Measurements from ENCODE around the gene STK10. TPM values are rescaled to one million over a fixed set of nuclear protein-coding genes. Genes with fewer than 3 reads are reported as not detected.

The STK10 gene
- total RNA-seq, 2 donors from 2014 or later, result 16.1 to 23.2 TPM

DNA sequence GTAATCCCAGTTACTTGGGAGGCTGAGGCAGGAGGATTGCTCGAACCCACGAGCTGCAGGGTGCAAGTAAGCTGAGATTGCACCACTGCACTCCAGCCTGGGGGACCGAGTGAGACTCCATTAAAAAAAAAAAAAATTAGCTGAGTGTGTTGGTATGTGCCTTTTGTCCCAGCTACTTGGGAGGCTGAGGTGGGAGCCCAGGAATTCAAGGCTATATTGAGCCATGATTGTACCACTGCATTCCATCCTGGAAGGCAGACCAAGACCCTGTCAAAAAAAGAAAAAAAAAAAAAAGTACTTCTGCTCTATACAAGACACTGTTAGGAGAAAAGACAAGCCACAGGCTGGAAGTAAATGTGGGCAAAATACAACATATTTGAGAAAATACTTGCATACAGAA, 113.1 kb downstream of the STK10 start:
- Histone ChIP-seq H3K9ac (ENCODE audit: low read depth in 2 of 2, low read length in 2 of 2) (no peak overlapping the region), H3K4me3 (no peak overlapping the region), H3K27ac (no peak overlapping the region), H3K4me1 (no peaks in the 10 kb centered on the region), H3K27me3 (no peaks in the 10 kb centered on the region), H3K36me3 (no peaks in the 10 kb centered on the region), H3K9me3 (no peaks in the 10 kb centered on the region)
- no peak for DNase-seq
- TF ChIP-seq, protein P1, sequence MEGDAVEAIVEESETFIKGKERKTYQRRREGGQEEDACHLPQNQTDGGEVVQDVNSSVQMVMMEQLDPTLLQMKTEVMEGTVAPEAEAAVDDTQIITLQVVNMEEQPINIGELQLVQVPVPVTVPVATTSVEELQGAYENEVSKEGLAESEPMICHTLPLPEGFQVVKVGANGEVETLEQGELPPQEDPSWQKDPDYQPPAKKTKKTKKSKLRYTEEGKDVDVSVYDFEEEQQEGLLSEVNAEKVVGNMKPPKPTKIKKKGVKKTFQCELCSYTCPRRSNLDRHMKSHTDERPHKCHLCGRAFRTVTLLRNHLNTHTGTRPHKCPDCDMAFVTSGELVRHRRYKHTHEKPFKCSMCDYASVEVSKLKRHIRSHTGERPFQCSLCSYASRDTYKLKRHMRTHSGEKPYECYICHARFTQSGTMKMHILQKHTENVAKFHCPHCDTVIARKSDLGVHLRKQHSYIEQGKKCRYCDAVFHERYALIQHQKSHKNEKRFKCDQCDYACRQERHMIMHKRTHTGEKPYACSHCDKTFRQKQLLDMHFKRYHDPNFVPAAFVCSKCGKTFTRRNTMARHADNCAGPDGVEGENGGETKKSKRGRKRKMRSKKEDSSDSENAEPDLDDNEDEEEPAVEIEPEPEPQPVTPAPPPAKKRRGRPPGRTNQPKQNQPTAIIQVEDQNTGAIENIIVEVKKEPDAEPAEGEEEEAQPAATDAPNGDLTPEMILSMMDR (IDR thresholded peaks at IDR 0.05), result no peak
- intact Hi-C loops (cut with DNase I), result no loop called here

DNA sequence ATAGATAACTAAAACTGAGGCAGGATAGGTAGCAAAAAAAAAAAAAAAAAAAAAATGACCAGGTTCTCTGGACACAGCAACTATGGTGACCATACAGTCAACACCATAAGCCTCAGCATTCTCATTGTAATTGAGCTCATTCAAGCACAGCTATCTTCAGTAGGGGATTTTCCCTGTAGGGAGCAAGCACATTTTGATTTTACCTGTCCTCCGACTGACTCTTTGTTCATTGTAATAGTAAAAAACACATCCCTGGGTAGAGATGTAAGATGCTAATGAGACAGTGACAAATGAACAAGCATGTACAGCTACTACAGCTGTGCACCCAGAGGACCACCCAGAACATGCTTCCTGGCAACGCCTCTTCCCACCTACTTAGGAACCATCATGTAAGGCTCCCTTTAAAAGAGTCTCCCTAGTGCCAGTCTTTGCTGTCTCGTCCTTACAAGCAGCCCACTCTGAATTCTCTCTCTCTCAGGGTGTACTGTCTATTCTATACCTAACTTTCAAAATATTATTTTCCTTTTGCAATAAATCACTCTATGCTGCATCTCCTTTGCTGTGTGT, 116.6 kb downstream of the STK10 start:
- Histone ChIP-seq H3K9ac (ENCODE audit: low read depth in 2 of 2, low read length in 2 of 2) (no peak overlapping the region), H3K4me3 (no peak overlapping the region), H3K27ac (no peak overlapping the region), H3K9me3 (no peaks in the 10 kb centered on the region), H3K4me1 (no peaks in the 10 kb centered on the region), H3K27me3 (no peaks in the 10 kb centered on the region), H3K36me3 (no peaks in the 10 kb centered on the region)
- intact Hi-C loops (cut with DNase I), result no loop called here
- TF ChIP-seq, protein P1 (IDR thresholded peaks at IDR 0.05), result no peak
- DNase-seq, result no peak

DNA sequence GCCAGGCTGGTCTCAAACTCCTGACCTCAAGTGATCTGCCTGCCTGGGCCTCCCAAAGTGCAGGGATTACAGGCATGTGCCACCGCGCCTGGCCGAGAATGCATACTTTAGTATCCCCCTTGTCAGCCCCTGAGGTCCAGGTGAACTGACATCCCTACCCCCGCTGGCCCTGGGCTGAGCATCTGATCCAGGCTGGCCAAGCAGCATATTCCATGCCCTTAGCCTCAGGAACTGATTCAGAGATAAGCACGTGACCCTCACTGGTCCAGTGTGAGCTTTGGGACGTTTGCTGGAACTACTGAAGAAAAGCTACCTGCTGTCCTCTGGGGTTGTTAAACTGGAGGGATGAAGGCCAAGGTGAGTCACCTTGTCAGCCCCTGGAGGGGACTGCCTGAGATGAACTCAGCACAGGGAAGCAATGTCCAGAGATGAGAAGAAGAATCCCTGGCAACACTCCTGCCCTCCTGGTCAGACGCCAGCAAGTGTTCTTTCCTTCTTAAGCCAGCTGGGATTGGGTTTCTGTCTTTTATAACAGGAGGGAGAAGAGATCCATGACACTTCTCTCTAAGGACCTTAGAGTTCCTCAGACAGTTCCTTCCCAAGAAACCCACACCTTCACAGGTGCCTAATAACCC, 122.5 kb downstream of the STK10 start:
- intact Hi-C loops (cut with DNase I), result no loop called here
- TF ChIP-seq, protein P1 (IDR thresholded peaks at IDR 0.05), result no peak
- Histone ChIP-seq H3K4me3 (no peak overlapping the region), H3K36me3 (no peaks in the 10 kb centered on the region), H3K4me1 (no peaks in the 10 kb centered on the region), H3K27me3 (no peaks in the 10 kb centered on the region), H3K27ac (no peak overlapping the region), H3K9ac (ENCODE audit: low read depth in 2 of 2, low read length in 2 of 2) (no peak overlapping the region), H3K9me3 (no peaks in the 10 kb centered on the region)
- DNase-seq, result no peak

DNA sequence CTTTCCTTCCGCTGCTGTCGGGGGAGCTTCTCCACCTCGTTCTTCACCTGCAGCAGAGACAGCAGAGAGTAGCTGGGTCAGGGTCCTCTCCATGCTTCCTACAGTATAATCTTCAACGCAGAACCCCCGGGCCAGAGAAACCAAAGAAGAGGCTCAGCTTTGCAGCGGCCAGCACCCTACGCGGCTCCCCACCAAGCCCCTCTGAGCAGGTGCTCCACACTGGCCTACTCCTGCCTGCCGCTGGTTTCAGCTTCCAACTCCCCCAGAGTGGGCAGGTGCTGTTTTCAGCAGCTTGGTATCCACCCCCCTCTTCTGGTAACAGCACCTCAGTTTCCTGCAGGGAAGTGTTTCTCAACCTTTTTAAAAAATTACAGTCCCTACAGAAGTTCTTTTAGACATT, 123.3 kb downstream of the STK10 start:
- intact Hi-C loops (cut with DNase I), result no loop called here
- no peak for DNase-seq
- no peaks in the 10 kb centered on the region for H3K36me3 ChIP-seq
- H3K4me3 ChIP-seq, result no peak overlapping the region
- H3K27me3 ChIP-seq, result no peaks in the 10 kb centered on the region
- no peaks in the 10 kb centered on the region for H3K4me1 ChIP-seq
- TF ChIP-seq, protein P1 (IDR thresholded peaks at IDR 0.05), result no peak
- H3K27ac ChIP-seq, result no peak overlapping the region
- no peak overlapping the region for H3K9ac ChIP-seq (ENCODE audit: low read depth in 2 of 2, low read length in 2 of 2)
- H3K9me3 ChIP-seq, result no peaks in the 10 kb centered on the region

DNA sequence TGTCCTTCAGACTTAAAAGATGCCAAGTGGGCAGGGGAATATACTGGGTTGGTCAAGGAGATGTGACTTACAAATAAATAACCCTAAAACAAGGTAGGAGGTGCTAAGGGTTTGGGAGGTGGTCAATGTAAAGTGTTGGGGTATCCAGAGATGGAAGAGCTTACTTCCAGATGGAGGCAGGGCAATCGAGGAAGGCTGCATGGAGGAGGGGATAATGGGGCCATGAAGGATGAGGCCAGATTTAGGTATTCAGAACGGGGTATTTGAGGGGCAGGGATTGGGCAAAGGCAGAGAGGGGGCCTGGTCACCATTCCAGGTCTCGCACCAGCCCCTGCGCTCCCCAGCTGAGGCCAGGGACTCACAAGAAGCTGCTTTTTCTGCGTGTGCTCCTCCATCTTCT, 123.7 kb downstream of the STK10 start:
- Histone ChIP-seq H3K4me1 (no peaks in the 10 kb centered on the region), H3K27ac (no peak overlapping the region), H3K27me3 (no peaks in the 10 kb centered on the region), H3K9me3 (no peaks in the 10 kb centered on the region), H3K36me3 (no peaks in the 10 kb centered on the region), H3K9ac (ENCODE audit: low read depth in 2 of 2, low read length in 2 of 2) (no peak overlapping the region), H3K4me3 (no peak overlapping the region)
- TF ChIP-seq, protein P1 (IDR thresholded peaks at IDR 0.05), result no peak
- no peak for DNase-seq
- intact Hi-C loops (cut with DNase I), result no loop called here

Data from colonic mucosa (tissue), 4 donors.